ENCODE data around the gene SRP72.
"Not testable (repeated sequence)": the region's sequence is repeated elsewhere in the genome, so short reads cannot be mapped to it uniquely, and the experiment has no call there.

Gene SRP72

GRCh38 chr4:56466296-56466761 lies 1.1 kb upstream of the SRP72 start:
- DNase-seq = not testable (repeated sequence)

DNA sequence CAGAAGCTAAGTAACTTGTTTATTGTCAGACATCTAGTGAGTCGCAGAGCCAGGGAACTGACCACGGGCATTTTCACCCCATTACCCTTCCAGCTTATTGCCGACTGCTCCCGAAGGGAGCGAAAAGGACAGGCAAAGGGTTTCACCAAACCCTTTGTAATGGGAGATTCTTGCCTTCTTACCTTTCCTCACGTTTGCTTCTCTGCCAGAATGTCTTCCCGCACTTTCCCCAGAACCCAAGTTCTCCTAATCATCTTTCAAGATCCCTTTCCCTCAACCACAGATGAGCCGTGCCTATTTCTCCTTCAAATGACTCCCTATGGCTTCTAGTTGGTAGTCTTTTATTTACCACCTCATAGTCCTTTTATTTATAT lies 520 bp upstream of the SRP72 start:
- no peak for DNase-seq

DNA sequence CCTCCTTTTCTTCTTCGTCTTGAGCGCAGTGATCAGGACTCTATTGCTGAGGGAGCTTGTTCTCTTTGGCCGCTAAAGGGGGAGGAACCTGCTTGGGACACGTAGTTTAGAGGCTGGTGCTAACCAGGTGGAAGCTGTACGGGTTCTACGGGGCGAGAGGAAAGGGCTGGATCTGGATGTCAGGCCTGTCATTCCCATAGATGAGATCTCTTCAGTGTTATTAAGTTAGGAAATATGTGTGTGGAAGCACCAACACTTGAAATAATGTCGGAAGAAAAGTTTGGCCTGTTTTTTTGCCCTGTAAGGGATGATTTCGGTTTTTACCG lies 643 bp downstream of the SRP72 start:
- DNase-seq = no peak

GRCh38 chr4:56469489-56470210 lies 2.2 kb downstream of the SRP72 start:
- no peak for DNase-seq

DNA sequence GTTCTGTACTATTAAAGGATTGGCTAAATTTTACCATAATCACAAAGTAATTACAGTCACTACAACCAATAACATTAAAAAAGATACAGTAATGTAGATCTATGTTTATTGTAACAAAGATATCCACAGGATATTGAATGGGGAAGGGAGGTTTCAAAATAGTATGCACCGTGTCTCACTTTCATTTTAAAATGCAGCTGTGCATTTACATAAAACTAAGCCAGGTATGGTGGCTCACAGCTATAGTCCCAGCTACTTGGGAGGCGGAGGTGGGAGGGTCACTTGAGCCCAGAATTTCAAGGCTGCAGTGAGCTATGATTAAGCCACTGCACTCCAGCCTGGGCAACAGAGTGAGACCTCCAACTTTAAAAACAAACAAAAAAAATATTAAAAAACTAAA lies 8.5 kb downstream of the SRP72 start:
- DNase-seq = no peak

DNA sequence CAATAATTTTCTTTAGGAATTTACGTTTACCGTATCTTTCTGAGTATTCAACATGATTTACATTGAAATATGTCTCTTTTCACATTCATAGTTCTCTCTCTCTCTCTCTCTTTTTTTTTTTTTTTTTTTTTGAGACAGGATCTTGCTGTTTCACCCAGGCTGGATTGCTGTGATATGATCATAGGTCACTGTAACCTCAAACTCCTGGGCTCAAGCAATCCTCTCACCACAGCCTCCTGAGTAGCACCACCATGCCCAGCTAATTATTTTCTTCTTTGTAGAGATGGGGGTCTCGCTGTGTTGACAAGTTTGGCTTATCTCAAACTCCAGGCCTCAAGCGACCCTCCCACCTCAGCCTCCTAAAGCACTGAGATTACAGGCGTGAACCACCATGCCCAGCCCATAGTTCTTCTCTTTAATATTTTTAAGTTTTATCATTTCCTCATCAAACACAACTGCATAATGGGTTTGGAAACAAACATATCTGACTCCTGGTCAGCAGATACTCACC lies 9.8 kb downstream of the SRP72 start:
- no peak for DNase-seq

GRCh38 chr4:56480691-56481090 lies 13.3 kb downstream of the SRP72 start:
- DNase-seq = no peak

DNA sequence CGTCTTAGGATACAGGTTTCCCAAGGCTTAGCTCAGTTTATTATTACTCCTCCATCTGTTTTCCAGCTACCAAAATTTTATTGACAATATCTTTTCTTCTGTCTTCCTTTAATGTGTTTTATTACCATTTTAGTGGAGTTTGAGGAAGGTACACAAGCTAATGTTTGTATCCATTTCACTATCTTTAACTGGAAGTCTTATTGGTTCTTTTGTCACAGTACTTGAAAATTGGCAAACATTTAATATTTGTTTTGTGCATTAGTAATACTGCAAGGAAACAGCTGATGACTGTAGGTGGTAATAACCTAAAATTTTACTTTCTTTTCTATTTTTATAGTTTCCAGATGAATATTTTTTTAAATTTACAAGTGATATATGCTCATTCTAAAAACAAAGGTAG lies 28.8 kb downstream of the SRP72 start:
- no peak for DNase-seq

- peak; percentile 8 to 63 (median 30) for DNase-seq
These were observed 38.1 kb downstream of the SRP72 start, which contains the start of gene ARL9 for GRCh38 chr4:56505269-56506130. Gene ARL9 (plus strand): TSS chr4:56505791. CDS start chr4:56505863, 72 bp downstream.

DNA sequence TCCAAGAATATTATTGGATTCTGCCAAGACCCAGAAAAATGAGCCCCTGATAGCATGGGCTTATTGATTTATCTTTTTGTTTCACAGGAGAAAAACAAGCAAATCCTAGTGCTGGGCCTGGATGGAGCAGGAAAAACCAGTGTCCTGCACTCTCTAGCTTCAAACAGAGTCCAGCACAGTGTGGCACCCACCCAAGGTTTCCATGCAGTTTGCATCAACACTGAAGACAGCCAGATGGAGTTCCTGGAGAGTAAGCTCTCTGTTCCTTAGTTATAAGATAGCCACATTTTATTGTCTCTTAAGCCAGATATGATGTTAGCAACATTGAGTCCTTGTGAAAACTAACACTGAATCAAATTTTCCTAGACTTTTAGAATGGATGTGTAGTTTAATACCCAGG lies 43.7 kb downstream of the SRP72 start:
- no peak for DNase-seq

DNA sequence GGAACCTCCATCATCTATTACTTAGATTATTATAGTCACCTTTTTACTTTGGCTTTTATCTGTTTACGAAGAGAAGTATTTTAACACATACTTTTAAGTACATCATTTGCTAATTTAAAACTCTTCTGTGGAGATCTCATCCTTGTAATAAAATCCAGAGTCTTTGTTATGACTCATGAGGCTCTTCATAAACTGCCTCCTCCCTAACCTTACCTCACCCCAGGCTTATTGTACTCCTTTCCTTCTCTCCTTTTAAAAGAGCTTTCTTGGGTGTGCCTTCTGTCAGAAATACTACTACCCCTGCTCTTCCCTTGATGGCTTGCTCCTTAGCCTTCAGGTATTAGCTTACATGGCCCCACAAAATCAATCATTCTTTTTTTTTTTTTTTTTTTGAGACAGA lies 44.7 kb downstream of the SRP72 start:
- DNase-seq = no peak

DNA sequence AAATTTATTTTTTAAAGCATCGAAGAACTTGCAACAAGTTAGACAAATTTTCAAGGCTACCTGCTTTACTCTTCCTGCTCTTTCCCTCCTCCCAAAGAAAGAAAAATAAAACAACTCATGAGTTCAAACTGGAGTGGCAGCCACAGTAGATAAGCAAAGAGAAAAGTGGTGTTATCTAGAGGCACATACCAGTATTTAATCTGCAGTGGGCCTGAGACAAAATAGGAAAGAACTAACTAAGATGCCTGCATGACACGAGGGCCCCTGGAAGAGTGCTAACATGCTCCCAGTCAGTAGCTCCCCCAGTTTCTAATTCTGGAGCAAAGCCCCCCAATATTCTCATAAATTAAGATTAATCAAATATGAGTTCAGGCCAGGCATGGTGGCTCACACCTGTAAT lies 46.1 kb downstream of the SRP72 start:
- no peak for DNase-seq

- peak; percentile 47 to 78 (median 66) for DNase-seq
These were observed 63.1 kb downstream of the SRP72 start for GRCh38 chr4:56530269-56531148.

- DNase-seq = no peak
These were observed 63.8 kb downstream of the SRP72 start for GRCh38 chr4:56531149-56531770.

DNA sequence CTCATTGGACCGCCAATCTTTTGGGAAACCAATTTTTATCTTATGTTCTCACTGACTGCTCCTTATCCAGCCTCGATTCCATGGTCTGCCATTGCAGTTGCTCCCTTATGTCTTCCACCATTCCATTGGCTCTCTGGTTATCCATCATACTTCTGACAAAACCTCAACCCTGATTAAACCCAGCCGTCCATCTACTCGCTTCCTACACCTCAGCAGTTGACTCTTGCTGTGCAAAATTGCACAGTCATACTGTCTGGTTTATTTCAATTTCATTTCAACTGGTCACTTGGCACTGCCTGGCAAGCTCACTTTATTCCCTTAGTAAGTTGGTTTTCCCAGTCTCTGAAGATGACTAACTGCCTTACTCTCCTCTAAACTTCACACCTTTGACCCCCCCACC lies 64.4 kb downstream of the SRP72 start:
- no peak for DNase-seq

GRCh38 chr4:56532239-56532638 lies 64.8 kb downstream of the SRP72 start:
- DNase-seq = no peak

- DNase-seq = no peak
These were observed 68.5 kb downstream of the SRP72 start for GRCh38 chr4:56535915-56536314.

DNA sequence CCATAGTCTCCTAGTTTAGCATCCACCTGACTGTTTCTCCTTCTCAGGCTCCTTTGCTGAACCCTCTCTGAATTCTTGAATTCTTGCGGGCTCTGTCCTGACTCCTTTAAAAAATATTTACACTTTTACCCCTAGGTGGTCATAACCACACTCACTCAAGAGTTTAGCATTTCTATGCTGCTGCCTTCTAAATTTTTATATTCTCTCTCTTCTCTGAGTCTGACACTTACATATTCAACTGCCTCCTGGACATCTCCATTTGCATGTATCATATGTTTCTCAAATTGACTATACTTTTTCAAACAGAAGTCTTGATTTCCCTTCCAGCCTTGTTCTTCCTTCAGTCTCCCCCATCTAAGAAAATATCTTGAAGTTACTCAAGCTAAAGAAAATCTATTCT lies 69.7 kb downstream of the SRP72 start:
- no peak for DNase-seq

DNA sequence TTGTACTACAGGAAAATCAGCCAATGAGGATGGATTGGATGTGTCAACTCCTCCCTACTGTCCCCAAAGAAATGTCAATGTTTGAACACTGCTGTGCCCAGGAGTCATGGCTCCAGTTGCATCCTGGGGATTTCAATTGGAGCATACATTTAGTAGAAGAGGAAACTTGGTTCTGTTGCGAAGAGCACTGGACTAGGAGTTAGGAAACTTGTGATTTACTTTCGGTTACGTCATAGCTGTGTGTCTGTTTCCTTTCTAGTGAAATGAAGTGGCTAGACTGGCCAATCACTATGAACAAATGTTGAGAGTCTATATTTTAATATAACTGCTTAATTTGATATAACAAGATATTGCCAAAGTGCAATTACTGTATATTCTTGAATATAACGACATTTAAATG lies 73.4 kb downstream of the SRP72 start:
- no peak for DNase-seq

DNA sequence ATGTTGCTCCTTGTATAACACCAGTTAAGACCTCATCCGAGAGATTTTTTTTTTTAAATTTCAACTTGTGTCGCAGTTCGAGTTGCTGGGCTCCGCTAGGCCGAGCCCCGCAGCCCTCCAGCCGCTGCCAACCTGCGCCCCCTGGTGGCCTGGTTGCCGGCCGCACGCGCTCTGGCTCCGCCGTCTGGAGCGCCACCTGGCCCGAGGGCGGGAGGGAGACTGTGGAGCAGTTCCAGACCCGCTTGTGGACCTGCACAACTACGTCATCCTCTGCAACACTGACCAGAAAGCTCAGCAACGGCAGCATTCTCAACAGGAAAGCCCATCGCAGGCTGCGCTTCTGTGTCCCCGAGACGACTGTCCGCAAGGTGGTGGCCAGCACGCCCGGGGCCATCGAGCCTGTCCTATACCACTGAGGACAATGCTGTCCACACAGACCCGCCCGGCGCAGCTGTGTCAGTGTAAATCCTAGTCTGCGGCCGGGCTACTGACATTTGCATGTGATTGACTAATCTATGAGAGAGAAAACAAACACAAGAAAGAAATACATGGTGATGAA lies 77.2 kb downstream of the SRP72 start:
- DNase-seq = peak; percentile 73 to 89 (median 84)

DNA sequence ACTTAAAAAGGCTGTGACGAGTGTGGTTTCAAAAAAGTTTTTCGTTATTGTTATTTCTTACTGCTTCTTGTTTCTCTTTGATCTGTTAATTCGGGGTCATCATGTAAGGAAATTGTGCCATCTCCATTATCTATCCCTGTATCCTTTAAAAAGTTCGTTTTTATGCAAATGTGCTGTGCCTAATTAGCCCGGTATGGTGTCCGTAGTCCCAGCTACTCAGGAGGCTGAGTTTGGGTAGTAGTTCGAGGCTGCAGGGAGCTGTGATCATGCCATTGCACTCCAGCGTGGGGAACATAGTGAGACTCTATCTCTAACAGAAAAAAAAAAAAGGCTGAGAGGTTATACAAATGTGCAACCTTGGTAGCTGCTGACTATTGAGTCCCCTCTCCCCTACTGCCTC lies 83.2 kb downstream of the SRP72 start:
- DNase-seq = no peak

DNA sequence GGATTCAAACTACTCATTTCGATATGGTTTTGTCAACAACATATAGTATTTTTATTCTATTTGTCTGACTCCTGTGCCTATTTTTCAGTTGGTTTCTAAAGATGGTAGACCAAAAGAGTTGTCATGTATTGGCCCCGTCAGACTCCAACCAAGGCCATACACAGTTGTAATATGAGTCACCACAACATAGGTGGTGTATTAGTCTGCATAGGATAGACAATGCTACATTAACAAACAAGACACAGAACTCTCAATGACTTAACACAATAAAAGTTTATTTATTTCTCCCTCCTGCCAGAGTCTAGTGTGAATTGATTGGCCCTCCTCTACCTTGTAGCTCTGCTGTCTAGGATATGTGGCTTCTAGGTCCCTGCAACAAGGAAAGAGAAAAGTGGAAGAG lies 84.1 kb downstream of the SRP72 start:
- DNase-seq = no peak
